Measurements from ENCODE around the gene NFILZ. TPM values are rescaled to one million over a fixed set of nuclear protein-coding genes. Genes with fewer than 3 reads are reported as not detected.
"Not testable (repeated sequence)": the region's sequence is repeated elsewhere in the genome, so short reads cannot be mapped to it uniquely, and the experiment has no call there.

The NFILZ gene
- total RNA-seq, 1 experiment from 2014 or later = not detected

GRCh38 chr19:8616861-8617260 lies 13.6 kb upstream of the NFILZ start:
- H3K36me3 ChIP-seq = no peaks in the 10 kb centered on the region
- no peaks in the 10 kb centered on the region for H3K27me3 ChIP-seq (replicated peaks)
- H3K4me3 ChIP-seq = no peak overlapping the region
- H3K27ac ChIP-seq = no peak overlapping the region
- H3K4me1 ChIP-seq (replicated peaks) = peaks cover 29% of the 10 kb centered on the region
- H3K9me3 ChIP-seq (replicated peaks) = no peaks in the 10 kb centered on the region
- DNase-seq (ENCODE audit: low read depth in 1 of 2, low spot score in 2 of 2) = no peak

GRCh38 chr19:8617325-8617724 lies 13.1 kb upstream of the NFILZ start:
- not testable (repeated sequence) for DNase-seq (ENCODE audit: low read depth in 1 of 2, low spot score in 2 of 2)

GRCh38 chr19:8617984-8618383 lies 12.4 kb upstream of the NFILZ start:
- Histone ChIP-seq H3K27ac (no peak overlapping the region), H3K4me1 (replicated peaks) (peaks cover 26% of the 10 kb centered on the region), H3K4me3 (no peak overlapping the region), H3K36me3 (no peaks in the 10 kb centered on the region), H3K27me3 (replicated peaks) (no peaks in the 10 kb centered on the region), H3K9me3 (replicated peaks) (no peaks in the 10 kb centered on the region)
- DNase-seq (ENCODE audit: low read depth in 1 of 2, low spot score in 2 of 2) = no peak

More at GRCh38 chr19:8617325-8617724, 13.1 kb upstream of the NFILZ start:
- H3K4me3 ChIP-seq; H3K27me3 ChIP-seq (replicated peaks); H3K9me3 ChIP-seq (replicated peaks); H3K36me3 ChIP-seq; H3K27ac ChIP-seq: not testable (repeated sequence)
- H3K4me1 ChIP-seq (replicated peaks) = peaks cover 26% of the 10 kb centered on the region

GRCh38 chr19:8618751-8619150 lies 11.7 kb upstream of the NFILZ start:
- Histone ChIP-seq H3K9me3 (replicated peaks) (no peaks in the 10 kb centered on the region), H3K27me3 (replicated peaks) (no peaks in the 10 kb centered on the region), H3K27ac (no peak overlapping the region), H3K4me3 (no peak overlapping the region), H3K4me1 (replicated peaks) (peaks cover 26% of the 10 kb centered on the region), H3K36me3 (no peaks in the 10 kb centered on the region)
- no peak for DNase-seq (ENCODE audit: low read depth in 1 of 2, low spot score in 2 of 2)

GRCh38 chr19:8622886-8623285 lies 7.5 kb upstream of the NFILZ start:
- not testable (repeated sequence) for H3K27ac ChIP-seq; DNase-seq (ENCODE audit: low read depth in 1 of 2, low spot score in 2 of 2); H3K9me3 ChIP-seq (replicated peaks); H3K27me3 ChIP-seq (replicated peaks); H3K4me1 ChIP-seq (replicated peaks); H3K4me3 ChIP-seq; H3K36me3 ChIP-seq

- Histone ChIP-seq H3K4me3 (no peak overlapping the region), H3K27me3 (replicated peaks) (no peaks in the 10 kb centered on the region), H3K4me1 (replicated peaks) (peaks cover 19% of the 10 kb centered on the region), H3K27ac (no peak overlapping the region), H3K9me3 (replicated peaks) (peaks cover 3% of the 10 kb centered on the region; the same call in 1 of the 2 replicates), H3K36me3 (no peaks in the 10 kb centered on the region)
- DNase-seq (ENCODE audit: low read depth in 1 of 2, low spot score in 2 of 2) = no peak
Measured at GRCh38 chr19:8626842-8627241, 3.6 kb upstream of the NFILZ start.

GRCh38 chr19:8629184-8629583 lies 1.2 kb upstream of the NFILZ start:
- Histone ChIP-seq H3K27me3 (replicated peaks) (no peaks in the 10 kb centered on the region), H3K4me3 (no peak overlapping the region), H3K27ac (no peak overlapping the region), H3K9me3 (replicated peaks) (peaks cover 3% of the 10 kb centered on the region; the same call in 1 of the 2 replicates), H3K36me3 (no peaks in the 10 kb centered on the region), H3K4me1 (replicated peaks) (peaks cover 26% of the 10 kb centered on the region)
- no peak for DNase-seq (ENCODE audit: low read depth in 1 of 2, low spot score in 2 of 2)

GRCh38 chr19:8630796-8631424 lies 477 bp downstream of the NFILZ start:
- H3K27ac ChIP-seq = peak overlapping the region; percentile 72
- no peaks in the 10 kb centered on the region for H3K27me3 ChIP-seq (replicated peaks)
- H3K9me3 ChIP-seq (replicated peaks) = peaks cover 3% of the 10 kb centered on the region; the same call in 1 of the 2 replicates
- no peaks in the 10 kb centered on the region for H3K36me3 ChIP-seq
- H3K4me1 ChIP-seq (replicated peaks) = peaks cover 38% of the 10 kb centered on the region
- H3K4me3 ChIP-seq = no peak overlapping the region
- DNase-seq (ENCODE audit: low read depth in 1 of 2, low spot score in 2 of 2) = no peak

- peak overlapping the region; percentile 3; the same call in 1 of the 2 replicates for H3K4me3 ChIP-seq
- no peaks in the 10 kb centered on the region for H3K27me3 ChIP-seq (replicated peaks)
- peak overlapping the region; percentile 72 for H3K27ac ChIP-seq
- H3K4me1 ChIP-seq (replicated peaks) = peaks cover 40% of the 10 kb centered on the region
- H3K36me3 ChIP-seq = no peaks in the 10 kb centered on the region
- H3K9me3 ChIP-seq (replicated peaks) = peaks cover 3% of the 10 kb centered on the region; the same call in 1 of the 2 replicates
- peak; percentile 95 to 96 for DNase-seq (ENCODE audit: low read depth in 1 of 2, low spot score in 2 of 2)
Measured at GRCh38 chr19:8631425-8631819, 989 bp downstream of the NFILZ start.

- Histone ChIP-seq H3K4me1 (replicated peaks) (peaks cover 74% of the 10 kb centered on the region), H3K27ac (peak overlapping the region; percentile 77), H3K4me3 (no peak overlapping the region), H3K36me3 (no peaks in the 10 kb centered on the region), H3K27me3 (replicated peaks) (no peaks in the 10 kb centered on the region), H3K9me3 (replicated peaks) (no peaks in the 10 kb centered on the region)
- DNase-seq (ENCODE audit: low read depth in 1 of 2, low spot score in 2 of 2) = peak; percentile 72 to 81
Measured at GRCh38 chr19:8635422-8635821, 5.0 kb downstream of the NFILZ start.

- not testable (repeated sequence) for H3K4me3 ChIP-seq; H3K9me3 ChIP-seq (replicated peaks); H3K36me3 ChIP-seq; H3K27me3 ChIP-seq (replicated peaks)
- peak in 1 of 2 experiments; percentile 41 for DNase-seq (ENCODE audit: low read depth in 1 of 2, low spot score in 2 of 2)
- Histone ChIP-seq H3K27ac (peak overlapping the region; percentile 73), H3K4me1 (replicated peaks) (peaks cover 71% of the 10 kb centered on the region)
Measured at GRCh38 chr19:8637070-8637469, 6.6 kb downstream of the NFILZ start.

- no peaks in the 10 kb centered on the region for H3K27me3 ChIP-seq (replicated peaks)
- H3K4me3 ChIP-seq = no peak overlapping the region
- peak overlapping the region; percentile 73 for H3K27ac ChIP-seq
- DNase-seq (ENCODE audit: low read depth in 1 of 2, low spot score in 2 of 2) = peak; percentile 93 to 98
- H3K9me3 ChIP-seq (replicated peaks) = 0 out of 2 replicates have a peak, but pooled peaks cover 3% of the 10 kb centered on the region
- H3K36me3 ChIP-seq = no peaks in the 10 kb centered on the region
- H3K4me1 ChIP-seq (replicated peaks) = peaks cover 66% of the 10 kb centered on the region
Measured at GRCh38 chr19:8638078-8638619, 7.7 kb downstream of the NFILZ start.

GRCh38 chr19:8639821-8640401 lies 9.5 kb downstream of the NFILZ start:
- no peak overlapping the region for H3K4me3 ChIP-seq
- H3K4me1 ChIP-seq (replicated peaks) = peaks cover 64% of the 10 kb centered on the region
- no peaks in the 10 kb centered on the region for H3K27me3 ChIP-seq (replicated peaks)
- no peaks in the 10 kb centered on the region for H3K36me3 ChIP-seq
- H3K27ac ChIP-seq = peak overlapping the region; percentile 10; the same call in 1 of the 2 replicates
- peak; percentile 59 to 81 for DNase-seq (ENCODE audit: low read depth in 1 of 2, low spot score in 2 of 2)
- 0 out of 2 replicates have a peak, but pooled peaks cover 3% of the 10 kb centered on the region for H3K9me3 ChIP-seq (replicated peaks)

GRCh38 chr19:8640402-8641004 lies 10.1 kb downstream of the NFILZ start:
- DNase-seq (ENCODE audit: low read depth in 1 of 2, low spot score in 2 of 2) = no peak
- no peaks in the 10 kb centered on the region for H3K36me3 ChIP-seq
- no peaks in the 10 kb centered on the region for H3K27me3 ChIP-seq (replicated peaks)
- peaks cover 58% of the 10 kb centered on the region for H3K4me1 ChIP-seq (replicated peaks)
- H3K4me3 ChIP-seq = no peak overlapping the region
- H3K9me3 ChIP-seq (replicated peaks) = 0 out of 2 replicates have a peak, but pooled peaks cover 3% of the 10 kb centered on the region
- H3K27ac ChIP-seq = peak overlapping the region; percentile 10; the same call in 1 of the 2 replicates

All from SJSA1 (cell line).